ENCODE results near the gene MAST1. TPM values are rescaled to one million over a fixed set of nuclear protein-coding genes. Genes with fewer than 3 reads are reported as not detected.
"Not testable (repeated sequence)": the region's sequence is repeated elsewhere in the genome, so short reads cannot be mapped to it uniquely, and the experiment has no call there.

MAST1 gene
- total RNA-seq, 1 donor = under 0.01 TPM

GRCh38 chr19:12842511-12842910 lies 4.2 kb downstream of the MAST1 start:
- TF ChIP-seq CTCF (IDR thresholded peaks at IDR 0.05; ENCODE audit: insufficient read depth, low read length) = no peak
- H3K4me3 ChIP-seq (ENCODE audit: low read depth, low read length) = no peak overlapping the region
- no peak for DNase-seq (ENCODE audit: low read depth)

- no peak for TF ChIP-seq CTCF (IDR thresholded peaks at IDR 0.05; ENCODE audit: insufficient read depth, low read length)
- DNase-seq (ENCODE audit: low read depth) = no peak
- no peak overlapping the region for H3K4me3 ChIP-seq (ENCODE audit: low read depth, low read length)
Observed at GRCh38 chr19:12843328-12843727, 5.0 kb downstream of the MAST1 start.

GRCh38 chr19:12843999-12844732 lies 5.9 kb downstream of the MAST1 start:
- no peak for TF ChIP-seq CTCF (IDR thresholded peaks at IDR 0.05; ENCODE audit: insufficient read depth, low read length)
- DNase-seq (ENCODE audit: low read depth) = no peak
- H3K4me3 ChIP-seq (ENCODE audit: low read depth, low read length) = no peak overlapping the region

- DNase-seq (ENCODE audit: low read depth); H3K4me3 ChIP-seq (ENCODE audit: low read depth, low read length): not testable (repeated sequence)
Observed at GRCh38 chr19:12846613-12847012, 8.3 kb downstream of the MAST1 start.

- H3K4me3 ChIP-seq (ENCODE audit: low read depth, low read length) = peak overlapping the region; percentile 50
- DNase-seq (ENCODE audit: low read depth) = peak; percentile 74
- peak; percentile 79 for TF ChIP-seq CTCF (IDR thresholded peaks at IDR 0.05; ENCODE audit: insufficient read depth, low read length)
Observed at GRCh38 chr19:12847159-12848139, 9.1 kb downstream of the MAST1 start.

- no peak for TF ChIP-seq CTCF (IDR thresholded peaks at IDR 0.05; ENCODE audit: insufficient read depth, low read length)
- no peak for DNase-seq (ENCODE audit: low read depth)
- H3K4me3 ChIP-seq (ENCODE audit: low read depth, low read length) = no peak overlapping the region
Observed at GRCh38 chr19:12856653-12857052, 18.3 kb downstream of the MAST1 start.

All from fibroblast of the aortic adventitia (primary cell).